NCI-H187 (cell line): ENCODE results near the gene JADE2.

Experiments used
- DNase-seq, 2 experiments: peaks; one replicate each; lab custom pipeline; 2025; lab: John Stamatoyannopoulos, UW

The JADE2 gene

GRCh38 chr5:134570365-134570758 lies 44.9 kb downstream of the JADE2 start:
- DNase-seq, result no peak

DNA sequence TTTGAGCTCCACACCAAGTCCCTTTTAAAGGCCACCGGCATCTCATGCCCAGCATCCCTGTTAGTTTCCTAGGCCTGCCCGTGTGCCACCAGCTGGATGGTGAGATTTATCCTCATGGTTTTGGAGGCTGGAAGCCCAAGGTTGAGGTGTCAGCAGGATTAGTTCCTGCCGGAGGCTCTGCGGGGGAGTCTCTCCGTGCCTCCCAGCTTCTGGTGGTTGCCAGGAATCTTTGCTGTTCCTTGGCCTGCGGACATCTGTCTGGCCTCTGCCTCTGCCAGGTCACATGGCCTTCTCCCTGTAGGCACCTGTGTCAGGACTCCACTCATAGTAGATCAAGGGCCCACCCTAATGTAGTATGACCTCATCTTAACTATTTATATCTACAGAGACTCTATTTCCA lies 45.4 kb downstream of the JADE2 start:
- no peak for DNase-seq

DNA sequence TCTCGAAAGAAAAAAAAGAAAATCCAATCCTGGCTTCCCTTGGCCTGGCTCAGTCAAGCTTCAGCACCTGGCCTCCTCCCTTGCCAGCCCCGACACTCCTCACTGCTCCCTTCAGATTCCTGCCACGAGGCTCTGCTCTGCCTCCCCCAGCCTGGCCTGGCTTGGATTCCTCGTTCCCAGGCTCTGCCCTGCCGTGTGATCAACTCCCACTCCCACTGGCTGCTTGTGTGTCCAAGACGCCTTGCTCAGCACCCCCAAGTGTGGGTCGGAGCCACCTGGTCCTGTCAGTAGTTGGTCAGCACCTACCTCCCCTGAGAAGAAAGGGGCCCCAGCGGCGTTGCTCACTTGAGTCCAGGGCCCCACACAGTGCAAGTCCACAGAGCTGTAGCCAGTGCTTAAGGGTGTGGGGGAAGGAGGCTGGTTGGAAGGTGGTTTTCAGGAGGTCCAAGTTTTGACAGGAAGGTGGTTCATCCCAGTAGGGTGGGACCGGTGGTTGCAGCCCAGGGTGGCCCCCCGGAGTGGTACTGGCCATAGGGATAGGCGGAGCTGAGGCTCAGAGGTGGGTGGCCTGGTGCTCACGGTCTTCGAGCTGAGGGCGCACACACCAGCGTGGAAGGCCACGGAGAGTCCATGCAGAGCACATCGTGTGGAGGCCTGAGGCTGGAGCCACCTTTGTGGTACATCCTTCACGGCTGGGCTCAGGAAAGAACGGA lies 46.4 kb downstream of the JADE2 start:
- no peak for DNase-seq

GRCh38 chr5:134572811-134573210 lies 47.3 kb downstream of the JADE2 start:
- no peak for DNase-seq

DNA sequence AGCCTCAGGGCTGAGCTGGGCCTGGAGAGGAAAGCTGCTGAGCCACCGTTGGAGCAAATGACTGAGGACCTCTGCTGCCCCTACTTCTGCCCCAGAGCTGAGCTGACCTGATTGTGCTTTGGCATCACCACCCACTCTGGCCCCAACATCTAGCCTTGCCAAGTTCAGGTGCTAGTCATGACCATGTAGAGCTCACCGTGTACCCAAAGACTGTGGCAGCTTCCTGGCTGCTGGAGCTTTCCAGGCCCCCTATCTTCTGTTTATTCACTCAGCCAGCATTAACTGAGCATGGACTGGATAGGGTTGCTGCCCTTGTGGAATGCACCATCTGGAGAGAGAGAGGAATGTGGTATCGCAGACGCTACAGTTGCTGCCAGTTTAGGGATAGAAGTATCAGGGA lies 49.1 kb downstream of the JADE2 start:
- no peak for DNase-seq

DNA sequence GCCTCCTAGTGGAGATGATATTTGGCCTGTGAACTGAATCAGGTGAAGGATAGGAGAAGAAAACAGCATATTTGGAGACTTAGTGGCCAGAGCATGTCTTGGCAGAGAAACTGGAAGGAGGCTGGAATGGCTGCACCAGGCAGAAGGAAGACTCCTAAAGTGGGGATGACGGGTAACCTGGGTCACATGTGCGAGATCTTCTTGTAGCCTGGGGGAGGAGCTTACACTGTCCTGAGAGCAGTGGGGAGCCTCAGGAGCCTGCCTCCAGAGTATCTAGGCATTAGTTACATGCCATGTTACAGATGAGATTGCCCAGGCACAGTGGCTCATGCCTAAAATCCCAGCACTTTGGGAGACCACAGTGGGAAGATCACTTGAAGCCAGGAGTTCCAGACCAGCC lies 49.8 kb downstream of the JADE2 start:
- DNase-seq, result no peak

DNA sequence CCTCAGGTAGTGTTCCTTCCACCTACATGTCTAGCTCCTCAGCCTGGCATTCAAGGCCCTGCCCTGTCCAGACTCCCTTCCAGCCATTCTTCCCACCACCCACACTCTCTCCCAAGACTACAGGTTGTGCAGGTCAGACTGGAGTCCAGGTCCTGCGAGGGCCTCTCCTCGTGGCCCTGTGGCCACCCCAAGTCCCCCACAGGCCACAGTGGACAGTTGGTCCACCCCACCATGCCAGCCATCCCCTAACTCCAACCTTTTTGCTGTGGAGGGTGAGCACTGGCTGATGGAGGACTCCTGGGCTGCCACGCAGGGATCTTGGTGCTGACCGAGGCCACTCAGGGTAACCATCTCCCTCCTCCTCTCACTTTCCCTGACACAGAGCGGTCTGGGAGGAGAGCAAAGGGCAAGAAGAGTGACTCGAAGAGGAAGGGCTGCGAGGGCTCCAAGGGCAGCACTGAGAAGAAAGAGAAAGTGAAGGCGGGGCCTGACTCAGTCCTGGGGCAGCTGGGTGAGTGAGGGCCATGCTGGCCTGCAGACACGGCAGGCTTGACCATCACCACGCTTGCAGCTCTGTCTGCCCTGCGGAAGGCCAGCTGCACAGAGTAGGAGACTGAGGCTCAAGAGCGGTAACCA lies 51.0 kb downstream of the JADE2 start:
- DNase-seq, result no peak

- DNase-seq, result no peak
Measured at GRCh38 chr5:134577022-134577795, 51.7 kb downstream of the JADE2 start.

GRCh38 chr5:134577796-134578577 lies 52.5 kb downstream of the JADE2 start:
- peak; percentile 28 to 64 for DNase-seq

GRCh38 chr5:134578578-134579283 lies 53.3 kb downstream of the JADE2 start:
- no peak for DNase-seq

- no peak for DNase-seq
Measured at GRCh38 chr5:134579284-134579771, 53.9 kb downstream of the JADE2 start.

DNA sequence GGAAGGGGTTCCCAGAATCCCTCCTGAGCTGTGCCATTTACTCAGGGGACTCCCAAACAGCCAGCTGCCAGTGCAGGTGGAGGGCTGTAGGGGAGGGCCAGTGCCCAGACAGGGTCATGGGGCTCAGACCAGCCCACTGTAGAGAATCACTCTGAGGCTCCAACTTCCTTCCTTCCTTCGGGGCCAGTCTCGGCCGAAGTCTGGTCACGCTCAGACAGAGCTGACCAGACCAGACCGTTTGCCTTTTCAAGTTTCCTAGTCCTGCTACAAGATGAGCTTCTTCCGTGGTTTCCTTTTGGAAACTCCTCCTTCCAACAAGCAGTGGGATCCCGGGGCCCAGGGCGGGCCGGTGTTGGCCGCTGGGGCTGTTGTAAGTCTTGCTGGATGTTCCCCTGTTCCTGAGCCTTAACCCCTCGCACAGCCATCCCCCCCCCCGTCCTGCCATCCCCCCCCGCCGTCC lies 54.6 kb downstream of the JADE2 start:
- DNase-seq, result no peak

- no peak for DNase-seq
Measured at GRCh38 chr5:134581241-134581981, 55.9 kb downstream of the JADE2 start.

DNA sequence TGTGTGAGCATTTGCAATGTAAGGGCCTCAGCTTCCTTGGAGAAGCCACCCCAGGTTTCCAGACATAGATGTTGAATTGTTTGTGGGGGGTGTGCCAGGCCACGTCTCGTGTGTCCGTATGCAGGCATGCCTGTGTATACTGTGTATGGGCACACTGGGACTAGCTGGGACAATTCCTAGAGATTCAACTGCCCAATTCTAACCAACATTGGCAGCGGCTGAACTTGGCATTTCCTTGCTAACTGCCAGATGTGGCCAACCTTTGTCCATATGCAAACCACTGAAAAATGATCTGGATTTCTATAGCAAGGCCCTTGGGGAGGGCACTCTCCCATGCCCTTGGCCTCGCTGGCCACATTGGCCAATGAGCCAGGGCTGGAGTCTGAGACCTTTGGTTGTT lies 56.8 kb downstream of the JADE2 start:
- no peak for DNase-seq

- no peak for DNase-seq
Measured at GRCh38 chr5:134582941-134583340, 57.5 kb downstream of the JADE2 start.

DNA sequence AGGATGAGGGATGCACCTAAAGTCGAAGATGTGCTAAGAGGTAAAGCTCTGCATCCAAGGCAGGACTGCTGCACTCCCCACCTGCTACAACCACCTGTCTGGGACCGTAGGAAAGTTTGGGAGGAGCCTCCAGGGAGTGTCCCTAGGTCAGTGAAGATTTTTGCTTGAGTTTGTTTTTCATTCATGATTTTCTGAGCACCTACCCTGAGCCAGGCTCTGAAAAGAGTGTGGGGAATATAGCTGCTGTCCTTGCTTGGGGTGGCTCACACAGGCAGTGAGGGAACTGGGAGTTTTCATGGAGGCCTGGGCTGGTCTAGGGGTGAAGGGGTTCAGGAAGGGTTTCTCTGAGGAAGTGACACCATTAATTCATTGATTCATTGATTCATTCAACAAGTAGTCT lies 58.3 kb downstream of the JADE2 start:
- DNase-seq, result no peak

DNA sequence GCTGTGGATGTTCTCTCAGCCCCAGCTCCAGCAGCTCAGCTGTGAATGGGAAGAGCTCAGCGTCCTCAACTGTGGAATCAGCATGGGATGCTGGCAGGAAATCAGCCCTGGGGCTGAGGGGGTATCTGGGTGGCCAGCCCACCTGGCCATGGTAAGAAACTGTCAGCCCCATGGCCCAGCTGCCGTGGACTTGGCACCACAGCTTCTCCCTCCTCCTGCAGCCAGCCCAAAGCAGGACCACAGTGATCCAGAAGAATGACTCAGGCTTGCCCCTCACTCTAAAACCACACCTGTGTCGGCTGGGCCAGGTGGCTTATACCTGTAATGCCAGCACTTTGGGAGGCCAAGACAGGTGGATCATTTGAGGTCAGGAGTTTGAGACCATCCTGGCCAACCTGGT lies 59.2 kb downstream of the JADE2 start:
- no peak for DNase-seq

- no peak for DNase-seq
Measured at GRCh38 chr5:134585966-134586365, 60.5 kb downstream of the JADE2 start.

- DNase-seq, result peak; percentile 14 to 43
Measured at GRCh38 chr5:134586866-134587524, 61.5 kb downstream of the JADE2 start.
